ENCODE results near the gene LSAMP. TPM values are rescaled to one million over a fixed set of nuclear protein-coding genes. Genes with fewer than 3 reads are reported as not detected.

The LSAMP gene
- total and polyA plus RNA-seq, 2 of the 8 experiments (the other 6 are each of a cell fraction or from before 2014, with no cell fraction given), result 1.8 to 5.7 TPM

GRCh38 chr3:116264546-116265319 lies 180.6 kb downstream of the LSAMP start (continued):
- no peak for TF ChIP-seq NANOG (IDR thresholded peaks at IDR 0.05; ENCODE audit: insufficient read depth, low read depth, low read length, poor library complexity, severe bottlenecking)
- no peak for TF ChIP-seq ATF3 (IDR thresholded peaks at IDR 0.05; ENCODE audit: insufficient read depth, low read depth, low read length)

Measured in H1 (cell line).